HepG2 (cell line): ENCODE results near the gene TOR1AIP1. TPM values are rescaled to one million over a fixed set of nuclear protein-coding genes. Genes with fewer than 3 reads are reported as not detected.

Experiments used
- ARID5B ChIP-seq: IDR thresholded peaks from 2 replicates; pipeline ENCODE4 v1.4.0; 2020; ENCODE audit warnings: mild to moderate bottlenecking, missing genetic modification reagents
- ATF2 ChIP-seq: sonication (generic); formaldehyde crosslinking; IDR thresholded peaks from 2 replicates; pipeline ENCODE4 v1.4.0; 2020; ENCODE audit warnings: missing genetic modification reagents
- CREB1 ChIP-seq, 2 experiments: fragments of 450-650 bp in 1 of 2; IDR thresholded peaks; 2 replicates each; pipeline ENCODE4 v1.6.1; 2016 to 2017; ENCODE audit warnings: control low read depth in 1 of 2, mild to moderate bottlenecking in 1 of 2, missing compliant biosample characterization in 1 of 2, missing genetic modification characterization in 1 of 2
- ESRRA ChIP-seq: sonication (generic); formaldehyde crosslinking; IDR thresholded peaks from 2 replicates; pipeline ENCODE4 v1.5.1; 2020; ENCODE audit warnings: mild to moderate bottlenecking, low read depth, missing genetic modification reagents
- GABPB1 ChIP-seq: IDR thresholded peaks from 2 replicates; pipeline ENCODE4 v1.6.1; 2016; ENCODE audit warnings: mild to moderate bottlenecking, missing genetic modification reagents, moderate library complexity, missing compliant biosample characterization
- HDAC2 ChIP-seq: sonication (generic); formaldehyde crosslinking; IDR thresholded peaks from 2 replicates; pipeline ENCODE4 v1.4.0; 2020; ENCODE audit warnings: missing genetic modification reagents
- KLF11 ChIP-seq: IDR thresholded peaks from 2 replicates; pipeline ENCODE4 v1.6.1; 2016; ENCODE audit warnings: missing compliant biosample characterization
- KLF9 ChIP-seq: IDR thresholded peaks from 2 replicates; pipeline ENCODE4 v1.6.1; 2016; ENCODE audit warnings: low read depth
- MBD4 ChIP-seq: IDR thresholded peaks from 2 replicates; pipeline ENCODE4 v1.6.1; 2012; ENCODE audit warnings: low read length, inconsistent platforms, borderline replicate concordance
- NFE2 ChIP-seq: sonication (generic); formaldehyde crosslinking; IDR thresholded peaks from 2 replicates; pipeline ENCODE4 v1.4.0; 2020; ENCODE audit warnings: missing genetic modification reagents
- RBFOX2 ChIP-seq: fragments of 200-400 bp; formaldehyde crosslinking; IDR thresholded peaks from 2 replicates; pipeline ENCODE4 v1.6.1; 2017; ENCODE audit warnings: low read depth, mild to moderate bottlenecking, low read length
- SIN3A ChIP-seq: IDR thresholded peaks from 2 replicates; pipeline ENCODE4 v1.6.1; 2011; ENCODE audit warnings: low read depth, mild to moderate bottlenecking, control low read depth, low read length, borderline replicate concordance
- SP1 ChIP-seq, 2 experiments: fragments of 450-650 bp in 1 of 2; sonication (generic) in 1 of 2; formaldehyde crosslinking in 1 of 2; IDR thresholded peaks; 2 replicates each; pipeline versions ENCODE4 v1.4.0 to v1.6.1; 2016 to 2020; ENCODE audit warnings: missing genetic modification reagents in 1 of 2
- TBP ChIP-seq: sonication (generic); formaldehyde crosslinking; IDR thresholded peaks from 2 replicates; pipeline ENCODE4 v1.5.0; 2020; ENCODE audit warnings: missing genetic modification reagents
- TCF7L2 ChIP-seq: IDR thresholded peaks from 2 replicates; pipeline ENCODE4 v1.6.1; 2011; ENCODE audit warnings: mild to moderate bottlenecking, low read depth, low read length, moderate library complexity
- ZBTB21 ChIP-seq: sonication (generic); formaldehyde crosslinking; IDR thresholded peaks from 2 replicates; pipeline ENCODE4 v1.4.0; 2020; ENCODE audit warnings: missing genetic modification reagents
- ZNF24 ChIP-seq: fragments of 450-650 bp; IDR thresholded peaks from 2 replicates; pipeline ENCODE4 v1.6.1; 2017; ENCODE audit warnings: antibody characterized with exemption, mild to moderate bottlenecking
- ZNF570 ChIP-seq: sonication (generic); formaldehyde crosslinking; IDR thresholded peaks from 2 replicates; pipeline ENCODE4 v1.4.0; 2020; ENCODE audit warnings: mild to moderate bottlenecking, missing genetic modification reagents, borderline replicate concordance
- ZNF614 ChIP-seq: IDR thresholded peaks from 2 replicates; pipeline ENCODE4 v1.6.1; 2018; ENCODE audit warnings: missing biosample characterization, missing genetic modification reagents, inconsistent platforms, borderline replicate concordance
- ZSCAN9 ChIP-seq: IDR thresholded peaks from 2 replicates; pipeline ENCODE4 v1.6.1; 2016; ENCODE audit warnings: borderline replicate concordance
- polyA plus RNA-seq, 8 experiments: library from polyadenylated mRNA; depleted of rRNA in 3 of 8; stranded (reverse) in 7 of 8; unstranded in 1 of 8; fragments of >200 nt; fragmentation: Illumina TruSeq in 4 of 8; extraction: Trizol in 4 of 8; gene quantifications; 2 replicates each; pipeline versions ENCODE4 v1.2.1 to v1.2.3, GENCODE V29; 2011 to 2016; ENCODE audit warnings: low read depth in 4 of 8, missing spikeins in 1 of 8, mixed read lengths in 1 of 8; ENCODE audit not compliant: insufficient read depth in 1 of 8
- total RNA-seq, 5 experiments: library from RNA; depleted of rRNA; stranded (reverse); fragments of >200 nt; fragmentation: Illumina TruSeq; extraction: Trizol; gene quantifications; 2 replicates each; pipeline ENCODE4 v1.2.3, GENCODE V29; 2016; ENCODE audit warnings: low read depth in 1 of 5
- TF ChIP-seq, protein P1 (sequence below): sonication (generic); formaldehyde crosslinking; IDR thresholded peaks from 2 replicates; pipeline ENCODE4 v1.5.0; 2020; ENCODE audit warnings: mild to moderate bottlenecking, missing genetic modification reagents, moderate library complexity
- TF ChIP-seq, protein P2 (sequence below): sonication (generic); formaldehyde crosslinking; IDR thresholded peaks from 2 replicates; pipeline ENCODE4 v1.4.0; 2020; ENCODE audit warnings: missing genetic modification reagents

Gene TOR1AIP1
- total and polyA plus RNA-seq, 2 of the 13 experiments (the other 11 are each of a cell fraction or from before 2014, with no cell fraction given): 15.6 to 29.0 TPM

DNA sequence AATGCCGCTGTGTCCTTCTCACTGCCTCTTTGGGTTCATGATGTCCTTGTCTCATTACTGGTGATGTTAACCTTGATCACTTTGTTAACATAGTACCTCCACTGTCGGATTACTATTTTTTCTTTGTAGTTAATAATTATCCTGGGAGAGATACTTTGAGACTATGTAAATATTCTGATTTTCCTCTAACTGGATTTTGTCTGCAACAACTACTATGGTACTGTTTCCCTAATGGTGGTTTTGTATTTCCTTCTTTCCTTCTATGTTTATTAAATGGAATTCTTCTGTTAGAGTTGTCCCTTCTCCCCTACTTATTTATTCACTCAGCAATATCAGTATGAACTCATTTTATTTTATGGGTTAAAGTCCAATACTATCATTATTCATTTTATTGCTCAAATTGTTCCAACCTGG is 8.6 kb upstream of the TOR1AIP1 start (continued):
- TF ChIP-seq, protein P1, sequence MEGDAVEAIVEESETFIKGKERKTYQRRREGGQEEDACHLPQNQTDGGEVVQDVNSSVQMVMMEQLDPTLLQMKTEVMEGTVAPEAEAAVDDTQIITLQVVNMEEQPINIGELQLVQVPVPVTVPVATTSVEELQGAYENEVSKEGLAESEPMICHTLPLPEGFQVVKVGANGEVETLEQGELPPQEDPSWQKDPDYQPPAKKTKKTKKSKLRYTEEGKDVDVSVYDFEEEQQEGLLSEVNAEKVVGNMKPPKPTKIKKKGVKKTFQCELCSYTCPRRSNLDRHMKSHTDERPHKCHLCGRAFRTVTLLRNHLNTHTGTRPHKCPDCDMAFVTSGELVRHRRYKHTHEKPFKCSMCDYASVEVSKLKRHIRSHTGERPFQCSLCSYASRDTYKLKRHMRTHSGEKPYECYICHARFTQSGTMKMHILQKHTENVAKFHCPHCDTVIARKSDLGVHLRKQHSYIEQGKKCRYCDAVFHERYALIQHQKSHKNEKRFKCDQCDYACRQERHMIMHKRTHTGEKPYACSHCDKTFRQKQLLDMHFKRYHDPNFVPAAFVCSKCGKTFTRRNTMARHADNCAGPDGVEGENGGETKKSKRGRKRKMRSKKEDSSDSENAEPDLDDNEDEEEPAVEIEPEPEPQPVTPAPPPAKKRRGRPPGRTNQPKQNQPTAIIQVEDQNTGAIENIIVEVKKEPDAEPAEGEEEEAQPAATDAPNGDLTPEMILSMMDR (CRISPR knock-in tag): no peak
- TF ChIP-seq MBD4 (no peak), ESRRA (CRISPR knock-in tag) (0 out of 2 replicates have a peak, but pooled peaks have one; percentile 33), ARID5B (CRISPR knock-in tag) (peak; percentile 53; the same call in 1 of the 2 replicates), TBP (no peak), NFE2 (CRISPR knock-in tag) (no peak), ATF2 (CRISPR knock-in tag) (peak; percentile 23; the same call in 1 of the 2 replicates), HDAC2 (0 out of 2 replicates have a peak, but pooled peaks have one; percentile 25), CREB1 (IDR thresholded peaks at IDR 0.05) (no peak), CREB1 (CRISPR knock-in tag; IDR thresholded peaks at IDR 0.05) (peak; percentile 35; the same call in 1 of the 2 replicates), ZNF570 (CRISPR knock-in tag) (no peak), ZNF614 (no peak), RBFOX2 (0 out of 2 replicates have a peak, but pooled peaks have one; percentile 42), ZNF24 (no peak), SIN3A (no peak), ZSCAN9 (no peak), KLF9 (no peak), TCF7L2 (no peak), ZBTB21 (no peak), SP1 (IDR thresholded peaks at IDR 0.05) (no peak), SP1 (CRISPR knock-in tag; IDR thresholded peaks at IDR 0.05) (no peak), KLF11 (CRISPR knock-in tag) (no peak), GABPB1 (CRISPR knock-in tag) (no peak)
- TF ChIP-seq, protein P2, sequence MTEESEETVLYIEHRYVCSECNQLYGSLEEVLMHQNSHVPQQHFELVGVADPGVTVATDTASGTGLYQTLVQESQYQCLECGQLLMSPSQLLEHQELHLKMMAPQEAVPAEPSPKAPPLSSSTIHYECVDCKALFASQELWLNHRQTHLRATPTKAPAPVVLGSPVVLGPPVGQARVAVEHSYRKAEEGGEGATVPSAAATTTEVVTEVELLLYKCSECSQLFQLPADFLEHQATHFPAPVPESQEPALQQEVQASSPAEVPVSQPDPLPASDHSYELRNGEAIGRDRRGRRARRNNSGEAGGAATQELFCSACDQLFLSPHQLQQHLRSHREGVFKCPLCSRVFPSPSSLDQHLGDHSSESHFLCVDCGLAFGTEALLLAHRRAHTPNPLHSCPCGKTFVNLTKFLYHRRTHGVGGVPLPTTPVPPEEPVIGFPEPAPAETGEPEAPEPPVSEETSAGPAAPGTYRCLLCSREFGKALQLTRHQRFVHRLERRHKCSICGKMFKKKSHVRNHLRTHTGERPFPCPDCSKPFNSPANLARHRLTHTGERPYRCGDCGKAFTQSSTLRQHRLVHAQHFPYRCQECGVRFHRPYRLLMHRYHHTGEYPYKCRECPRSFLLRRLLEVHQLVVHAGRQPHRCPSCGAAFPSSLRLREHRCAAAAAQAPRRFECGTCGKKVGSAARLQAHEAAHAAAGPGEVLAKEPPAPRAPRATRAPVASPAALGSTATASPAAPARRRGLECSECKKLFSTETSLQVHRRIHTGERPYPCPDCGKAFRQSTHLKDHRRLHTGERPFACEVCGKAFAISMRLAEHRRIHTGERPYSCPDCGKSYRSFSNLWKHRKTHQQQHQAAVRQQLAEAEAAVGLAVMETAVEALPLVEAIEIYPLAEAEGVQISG (CRISPR knock-in tag): no peak
